ENCODE results near the gene TUBD1. TPM values are rescaled to one million over a fixed set of nuclear protein-coding genes. Genes with fewer than 3 reads are reported as not detected.

The TUBD1 gene
- total RNA-seq, 1 experiment from 2014 or later = 16.1 TPM

- BruUV-seq (replicated peaks) = no TSS peak
- Histone ChIP-seq H3K27ac (ENCODE audit: low read depth, low read length, poor library complexity, severe bottlenecking) (no peak overlapping the region), H3K36me3 (ENCODE audit: insufficient read depth, low read length, poor library complexity, severe bottlenecking) (peaks cover 4% of the 10 kb centered on the region), H3K9me3 (ENCODE audit: low read depth, low read length, poor library complexity, severe bottlenecking) (no peaks in the 10 kb centered on the region), H3K4me3 (ENCODE audit: low read depth, low read length, poor library complexity, severe bottlenecking) (no peak overlapping the region), H3K27me3 (replicated peaks; ENCODE audit: insufficient read depth, low read depth, low read length, poor library complexity) (no peaks in the 10 kb centered on the region), H3K4me1 (ENCODE audit: insufficient read depth, low read length, poor library complexity, severe bottlenecking) (peaks cover 6% of the 10 kb centered on the region)
- TF ChIP-seq EZH2 (IDR thresholded peaks at IDR 0.05; ENCODE audit: borderline replicate concordance, low read depth, low read length, poor library complexity, severe bottlenecking) (no peak), CTCF (conservative IDR thresholded peaks at IDR 0.05; ENCODE audit: low read depth, low read length) (no peak)
- intact Hi-C loops (cut with micrococcal nuclease; ENCODE audit: unreplicated experiment) = no loop called here
- DNase-seq (ENCODE audit: low spot score) = no peak
- ChIA-PET POLR2A (ENCODE audit: low non-redundant PET) (no interaction called here), CTCF (no interaction called here)
Measured at GRCh38 chr17:59884861-59885260, 7.9 kb downstream of the TUBD1 start.

- ChIA-PET CTCF (no interaction called here), POLR2A (ENCODE audit: low non-redundant PET) (interaction anchor here (0.6 kb wide), 1 partner anchor 389 kb away, joined by 5 read pairs; no protein-coding TSS in a partner anchor)
- no peak for TF ChIP-seq EZH2 (IDR thresholded peaks at IDR 0.05; ENCODE audit: borderline replicate concordance, low read depth, low read length, poor library complexity, severe bottlenecking)
- TF ChIP-seq CTCF (conservative IDR thresholded peaks at IDR 0.05; ENCODE audit: low read depth, low read length) = no peak
Measured at GRCh38 chr17:59878624-59879023, 14.1 kb downstream of the TUBD1 start.

GRCh38 chr17:59877965-59878364, 14.8 kb downstream of the TUBD1 start:
- Histone ChIP-seq H3K4me1 (ENCODE audit: insufficient read depth, low read length, poor library complexity, severe bottlenecking) (peaks cover 6% of the 10 kb centered on the region), H3K27ac (ENCODE audit: low read depth, low read length, poor library complexity, severe bottlenecking) (no peak overlapping the region), H3K4me3 (ENCODE audit: low read depth, low read length, poor library complexity, severe bottlenecking) (no peak overlapping the region), H3K27me3 (replicated peaks; ENCODE audit: insufficient read depth, low read depth, low read length, poor library complexity) (no peaks in the 10 kb centered on the region), H3K9me3 (ENCODE audit: low read depth, low read length, poor library complexity, severe bottlenecking) (no peaks in the 10 kb centered on the region), H3K36me3 (ENCODE audit: insufficient read depth, low read length, poor library complexity, severe bottlenecking) (peaks cover 12% of the 10 kb centered on the region)
- CTCF ChIA-PET = no interaction called here
- DNase-seq (ENCODE audit: low spot score) = no peak
- BruUV-seq (replicated peaks) = no TSS peak
- intact Hi-C loops (cut with micrococcal nuclease; ENCODE audit: unreplicated experiment) = no loop called here
- POLR2A ChIA-PET (ENCODE audit: low non-redundant PET) = no interaction called here
- no peak for TF ChIP-seq CTCF (conservative IDR thresholded peaks at IDR 0.05; ENCODE audit: low read depth, low read length)
- TF ChIP-seq EZH2 (IDR thresholded peaks at IDR 0.05; ENCODE audit: borderline replicate concordance, low read depth, low read length, poor library complexity, severe bottlenecking) = no peak

More at GRCh38 chr17:59878624-59879023, 14.1 kb downstream of the TUBD1 start:
- BruUV-seq (replicated peaks) = no TSS peak
- Histone ChIP-seq H3K4me3 (ENCODE audit: low read depth, low read length, poor library complexity, severe bottlenecking) (no peak overlapping the region), H3K36me3 (ENCODE audit: insufficient read depth, low read length, poor library complexity, severe bottlenecking) (peaks cover 13% of the 10 kb centered on the region), H3K9me3 (ENCODE audit: low read depth, low read length, poor library complexity, severe bottlenecking) (no peaks in the 10 kb centered on the region), H3K4me1 (ENCODE audit: insufficient read depth, low read length, poor library complexity, severe bottlenecking) (peaks cover 6% of the 10 kb centered on the region), H3K27ac (ENCODE audit: low read depth, low read length, poor library complexity, severe bottlenecking) (no peak overlapping the region), H3K27me3 (replicated peaks; ENCODE audit: insufficient read depth, low read depth, low read length, poor library complexity) (no peaks in the 10 kb centered on the region)
- no peak for DNase-seq (ENCODE audit: low spot score)
- intact Hi-C loops (cut with micrococcal nuclease; ENCODE audit: unreplicated experiment) = no loop called here

Measured in A673 (cell line).